Common myeloid progenitor, CD34-positive (primary cell): Measurements from ENCODE around the gene NUAK2. TPM values are rescaled to one million over a fixed set of nuclear protein-coding genes. Genes with fewer than 3 reads are reported as not detected.
"Not testable (repeated sequence)": the region's sequence is repeated elsewhere in the genome, so short reads cannot be mapped to it uniquely, and the experiment has no call there.

ENCODE experiments used
- CTCF ChIA-PET: fragments of 350-600 bp; sonication (Branson Sonifier 250); formaldehyde crosslinking; loops from one replicate; lab custom pipeline; 2021; ENCODE audit warnings: antibody characterized with exemption; lab: Charles Lee
- POLR2A ChIA-PET: fragments of 350-600 bp; sonication (Branson Sonifier 250); formaldehyde crosslinking; loops from one replicate; lab custom pipeline; 2021; ENCODE audit warnings: antibody characterized with exemption; lab: Charles Lee
- DNase-seq, 3 donors: peaks; one replicate each; pipeline versions ENCODE4 v3.0.0 to v3.0.0-alpha.2; 2013
- H3K27ac ChIP-seq, 2 experiments: 1 replicate in 1 of 2; 2 replicates in 1 of 2; pipeline ENCODE4 v1.7.0; 2013; ENCODE audit warnings: inconsistent platforms in 2 of 2, low read length in 2 of 2, mild to moderate bottlenecking in 2 of 2, low read depth in 1 of 2, moderate library complexity in 1 of 2; ENCODE audit not compliant: severe bottlenecking in 2 of 2, insufficient read depth in 1 of 2, poor library complexity in 1 of 2
- H3K27me3 ChIP-seq, 5 experiments: replicated peaks in 2 of 5; 1 replicate in 3 of 5; 2 replicates in 2 of 5; pipeline versions ENCODE4 v1.6.1 to v1.7.0; 2013; ENCODE audit warnings: low read length in 4 of 5, mild to moderate bottlenecking in 2 of 5, moderate library complexity in 2 of 5, inconsistent platforms in 1 of 5; ENCODE audit not compliant: insufficient read depth in 5 of 5, control insufficient read depth in 4 of 5
- H3K36me3 ChIP-seq, 4 experiments: 1 replicate in 2 of 4; 2 replicates in 2 of 4; pipeline versions ENCODE4 v1.6.1 to v1.7.0; 2013; ENCODE audit warnings: low read length in 3 of 4, control low read depth in 1 of 4, mild to moderate bottlenecking in 1 of 4; ENCODE audit not compliant: control insufficient read depth in 4 of 4, insufficient read depth in 4 of 4
- H3K4me1 ChIP-seq, 4 experiments: 1 replicate in 3 of 4; 2 replicates in 1 of 4; pipeline versions ENCODE4 v1.6.1 to v1.7.1; 2013; ENCODE audit warnings: low read length in 3 of 4, mild to moderate bottlenecking in 3 of 4, control low read depth in 1 of 4, inconsistent platforms in 1 of 4, moderate library complexity in 1 of 4; ENCODE audit not compliant: control insufficient read depth in 4 of 4, insufficient read depth in 4 of 4; ENCODE audit errors: control extremely low read depth in 1 of 4
- H3K4me3 ChIP-seq, 7 experiments: 1 replicate in 4 of 7; 2 replicates in 3 of 7; pipeline versions ENCODE4 v1.5.1 to v1.7.0; 2013; ENCODE audit warnings: mild to moderate bottlenecking in 7 of 7, low read length in 6 of 7, moderate library complexity in 6 of 7, inconsistent platforms in 2 of 7, low read depth in 2 of 7, control low read depth in 1 of 7; ENCODE audit not compliant: insufficient read depth in 4 of 7, control insufficient read depth in 1 of 7; ENCODE audit errors: extremely low read depth in 1 of 7
- H3K9me3 ChIP-seq, 5 experiments: 1 replicate in 4 of 5; 2 replicates in 1 of 5; pipeline versions ENCODE4 v1.6.1 to v1.7.1; 2013; ENCODE audit warnings: low read length in 4 of 5, mild to moderate bottlenecking in 2 of 5, inconsistent platforms in 1 of 5, low read depth in 1 of 5, moderate library complexity in 1 of 5; ENCODE audit not compliant: control insufficient read depth in 4 of 5, insufficient read depth in 2 of 5; ENCODE audit errors: control extremely low read depth in 1 of 5
- WGBS: methylation state at CpG from one replicate; pipeline ENCODE4 v1.1.5; 2013; ENCODE audit not compliant: insufficient coverage; 5-methylcytosine and 5-hydroxymethylcytosine counted together
- polyA plus RNA-seq: library from polyadenylated mRNA; unstranded; fragments of 120-200 nt; gene quantifications from one replicate; pipeline ENCODE4 v1.2.1, GENCODE V29; 2013

Gene NUAK2
- polyA plus RNA-seq: 0.40 TPM

DNA sequence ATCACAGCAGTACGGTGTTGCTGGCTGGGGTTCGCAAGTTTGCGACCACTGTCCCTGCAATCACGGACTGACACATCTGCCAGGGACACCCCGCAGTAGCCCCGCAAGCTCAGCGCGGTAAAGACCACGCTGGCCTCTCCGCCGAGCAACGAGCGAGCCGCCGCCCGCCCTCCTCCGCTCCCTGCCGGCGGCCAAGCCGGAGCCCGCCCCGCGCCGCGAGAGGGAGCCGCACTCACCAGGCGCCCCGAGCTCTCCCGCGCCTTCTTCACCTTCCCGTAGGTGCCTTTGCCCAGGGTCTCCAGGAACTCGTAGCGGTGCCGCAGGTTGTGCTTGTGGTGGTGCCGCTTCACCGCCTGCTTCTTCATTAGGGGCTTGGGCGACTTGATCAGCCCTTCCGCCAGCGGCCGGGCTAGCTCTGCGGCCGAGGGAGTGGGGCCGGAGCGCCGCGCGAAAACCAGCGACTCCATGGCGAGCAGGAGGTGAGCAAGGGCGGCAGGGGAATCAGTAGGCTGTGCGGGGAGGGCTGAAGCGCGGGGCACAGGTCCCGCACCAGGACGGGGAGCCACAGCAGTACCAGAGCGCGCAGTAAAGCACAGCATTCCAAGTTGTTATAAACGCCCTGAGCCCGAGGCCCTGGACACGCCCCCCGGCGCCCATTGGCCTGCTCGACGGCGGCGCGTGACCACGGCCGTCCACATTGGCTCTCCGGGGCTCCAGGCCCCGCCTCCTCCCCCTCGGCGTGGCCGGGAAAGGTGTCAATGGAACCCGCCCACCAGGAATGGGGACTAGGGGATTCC lies at the start of gene NUAK2:
NUAK2 (minus strand) TSS at position 584 of the 797 bp plus-strand sequence; CDS start at position 467, 117 bp downstream.
- Histone ChIP-seq H3K27me3 (peaks cover 0 to 37% (median 0%) of the 10 kb centered on the region in 5 experiments), H3K9me3 (no peaks in the 10 kb centered on the region), H3K36me3 (no peaks in the 10 kb centered on the region), H3K27ac (peak within 1 kb of the TSS in 1 of 2 experiments; percentile 40), H3K4me1 (peaks cover 16 to 55% (median 37%) of the 10 kb centered on the region in 4 experiments), H3K4me3 (peak within 1 kb of the TSS; percentile 10 to 92 (median 81))
- ChIA-PET CTCF (interaction anchor here (0.8 to 28.5 kb wide), 5 partner anchors 10 to 315 kb away, joined by 3 to 1168 read pairs (median 4); no protein-coding TSS in a partner anchor), POLR2A (interaction anchor here (1.8 kb wide), 1 partner anchor 36 kb away, joined by 5 read pairs; no protein-coding TSS in a partner anchor)
- 0% methylated on average over 74 of the region's 75 CpGs for WGBS
- DNase-seq: peak; percentile 56 to 76 (median 62)

DNA sequence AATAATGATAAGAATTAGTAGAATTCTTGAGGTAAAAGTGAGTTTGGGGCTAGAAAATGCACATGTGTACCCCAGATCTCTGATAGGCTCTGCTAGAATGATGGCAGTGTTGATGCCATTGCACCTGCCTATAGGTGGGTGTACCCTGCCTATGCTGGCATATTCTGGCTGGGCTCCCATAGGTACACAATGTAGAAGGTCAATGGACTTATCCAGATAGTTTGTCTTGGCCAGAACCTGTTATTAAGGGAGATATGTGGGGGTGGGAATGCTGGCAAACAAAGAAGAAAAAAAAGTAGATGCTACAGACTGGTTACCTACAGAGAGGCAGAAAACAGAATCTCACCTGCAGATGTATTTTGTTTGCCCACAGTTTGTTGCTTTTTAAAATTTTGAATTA lies 49.2 kb upstream of the NUAK2 start:
- H3K27ac ChIP-seq: no peak overlapping the region
- H3K4me1 ChIP-seq: peaks cover 0 to 18% (median 6%) of the 10 kb centered on the region in 4 experiments
- no peaks in the 10 kb centered on the region for H3K9me3 ChIP-seq
- DNase-seq: no peak
- CTCF ChIA-PET: interaction anchor here (1.1 to 4.4 kb wide), 3 partner anchors 16 to 115 kb away, joined by 3 to 14 read pairs (median 5); no protein-coding TSS in a partner anchor
- POLR2A ChIA-PET: no interaction called here
- H3K27me3 ChIP-seq: peaks cover 2 to 9% (median 6%) of the 10 kb centered on the region in 5 experiments
- H3K36me3 ChIP-seq: no peaks in the 10 kb centered on the region
- H3K4me3 ChIP-seq: no peak overlapping the region

DNA sequence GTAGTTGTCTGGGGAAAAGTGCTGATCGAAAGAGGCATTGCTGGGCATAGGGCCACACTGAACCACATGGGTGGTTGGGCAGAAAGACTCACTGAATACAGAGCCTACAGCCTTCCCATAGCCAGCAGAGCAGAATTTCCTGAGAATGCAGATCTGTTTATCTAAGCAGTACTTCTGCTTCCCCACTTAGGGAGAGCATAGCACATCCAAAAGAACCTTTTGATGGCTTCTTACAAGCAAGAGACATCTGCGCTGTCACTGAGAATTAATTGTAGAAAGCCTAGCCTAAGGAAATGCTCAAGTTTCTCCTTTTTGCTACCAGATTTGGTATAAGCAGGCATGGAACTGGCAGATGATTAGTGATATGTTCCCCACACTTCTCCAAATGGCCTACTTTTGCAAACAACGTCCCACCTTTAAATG lies 48.2 kb upstream of the NUAK2 start:
- ChIA-PET CTCF (interaction anchor here (1.0 to 1.3 kb wide), 4 partner anchors 14 to 97 kb away, joined by 3 to 5 read pairs (median 4); no protein-coding TSS in a partner anchor), POLR2A (no interaction called here)
- Histone ChIP-seq H3K27me3 (peaks cover 0 to 9% (median 2%) of the 10 kb centered on the region in 5 experiments), H3K4me1 (peaks cover 0 to 18% (median 6%) of the 10 kb centered on the region in 4 experiments), H3K27ac (no peak overlapping the region), H3K4me3 (no peak overlapping the region), H3K9me3 (no peaks in the 10 kb centered on the region), H3K36me3 (no peaks in the 10 kb centered on the region)
- DNase-seq: peak; percentile 23 to 81 (median 72)
- 0% methylated on average over 2 of the region's 3 CpGs for WGBS

DNA sequence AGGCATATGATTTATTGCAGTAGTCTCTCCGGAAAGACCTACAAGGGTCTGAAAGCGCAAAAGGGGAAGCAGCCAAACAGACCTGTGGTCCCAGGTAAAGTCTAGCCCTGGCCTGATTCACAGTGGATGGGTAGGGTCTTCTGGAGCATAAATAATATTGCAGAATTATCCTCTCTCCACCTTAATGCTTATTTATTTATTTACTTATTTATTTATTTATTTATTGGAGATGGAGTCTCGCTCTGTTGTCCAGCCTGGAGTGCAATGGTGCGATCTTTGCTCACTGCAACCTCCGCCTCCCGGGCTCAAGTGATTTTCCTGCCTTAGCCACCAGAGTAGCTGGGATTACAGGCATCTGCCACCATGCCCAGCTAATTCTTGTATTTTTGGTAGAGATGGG lies 46.9 kb upstream of the NUAK2 start:
- WGBS: 60% methylated on average over 1 of the region's 6 CpGs
- CTCF ChIA-PET: interaction anchor here (0.6 to 2.3 kb wide), 2 partner anchors 15 to 1246 kb away, joined by 3 to 9 read pairs; no protein-coding TSS in a partner anchor

DNA sequence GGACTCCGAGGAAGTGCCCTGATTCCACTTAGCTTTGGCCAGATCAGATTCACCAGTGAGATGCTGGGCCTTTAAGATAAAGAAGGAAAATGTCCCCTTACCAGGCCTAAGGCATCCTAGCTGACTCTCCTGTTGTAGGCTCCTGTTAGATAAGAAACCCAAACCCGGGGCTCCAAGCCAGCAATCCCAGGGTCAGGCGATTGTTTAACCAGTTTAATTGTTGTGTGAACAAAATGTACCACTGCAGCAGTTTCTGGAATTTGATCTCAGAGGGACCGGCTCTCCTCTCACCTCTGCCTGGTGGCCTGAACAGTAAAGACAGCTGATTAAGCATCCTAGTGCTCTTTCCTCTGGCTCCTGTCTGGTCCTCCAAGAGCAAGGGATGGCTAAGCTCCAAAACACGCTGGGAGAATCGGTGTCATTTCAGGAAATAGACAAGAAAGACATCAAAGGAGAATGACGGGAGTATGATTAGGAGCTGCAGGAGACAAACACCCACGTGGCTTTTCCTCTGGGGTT lies 44.5 kb upstream of the NUAK2 start:
- H3K4me1 ChIP-seq: peaks cover 0 to 14% (median 6%) of the 10 kb centered on the region in 4 experiments
- CTCF ChIA-PET: interaction anchor here (1.3 to 1.7 kb wide), 3 partner anchors 9 to 13 kb away, joined by 3 to 4 read pairs (median 3); no protein-coding TSS in a partner anchor
- WGBS: 83% methylated on average over 6 of the region's 8 CpGs
- DNase-seq: no peak
- peaks cover 0 to 8% (median 0%) of the 10 kb centered on the region in 5 experiments for H3K27me3 ChIP-seq
- no peak overlapping the region for H3K27ac ChIP-seq
- H3K4me3 ChIP-seq: no peak overlapping the region
- POLR2A ChIA-PET: no interaction called here
- H3K9me3 ChIP-seq: no peaks in the 10 kb centered on the region
- no peaks in the 10 kb centered on the region for H3K36me3 ChIP-seq

More for the DNA sequence above, 46.9 kb upstream of the NUAK2 start:
- peaks cover 0 to 14% (median 6%) of the 10 kb centered on the region in 4 experiments for H3K4me1 ChIP-seq
- H3K9me3 ChIP-seq: no peaks in the 10 kb centered on the region
- H3K27ac ChIP-seq: no peak overlapping the region
- DNase-seq: peak in 1 of 3 donors; percentile 26
- POLR2A ChIA-PET: interaction anchor here (0.7 kb wide), 1 partner anchor 118 kb away, joined by 3 read pairs; no protein-coding TSS in a partner anchor
- H3K36me3 ChIP-seq: no peaks in the 10 kb centered on the region
- peaks cover 0 to 9% (median 0%) of the 10 kb centered on the region in 5 experiments for H3K27me3 ChIP-seq
- no peak overlapping the region for H3K4me3 ChIP-seq

DNA sequence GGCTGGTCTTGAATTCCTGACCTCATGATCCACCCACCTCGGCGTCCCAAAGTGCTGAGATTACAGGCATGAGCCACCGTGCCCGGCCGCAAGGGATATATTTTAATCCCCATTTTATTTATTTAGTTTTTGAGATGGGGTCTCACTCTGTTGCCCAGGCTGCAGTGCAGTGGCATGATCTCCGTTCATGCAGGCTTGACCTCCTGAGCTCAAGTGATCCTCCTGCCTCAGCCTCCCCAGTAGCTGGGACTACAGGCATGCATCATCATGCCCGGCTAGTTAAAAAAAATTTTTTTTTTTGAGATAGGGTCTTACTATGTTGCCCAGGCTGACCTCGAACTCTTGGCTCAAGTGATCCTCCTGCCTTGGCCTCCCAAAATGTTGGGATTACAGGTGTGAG lies 43.5 kb upstream of the NUAK2 start:
- H3K27ac ChIP-seq, H3K9me3 ChIP-seq, H3K27me3 ChIP-seq, H3K4me3 ChIP-seq, POLR2A ChIA-PET, H3K36me3 ChIP-seq, DNase-seq: not testable (repeated sequence)
- WGBS: no CpG with 5 or more reads among the region's 8 CpGs
- peaks cover 0 to 12% (median 6%) of the 10 kb centered on the region in 4 experiments for H3K4me1 ChIP-seq
- CTCF ChIA-PET: interaction anchor here (1.3 to 1.7 kb wide), 3 partner anchors 9 to 160 kb away, joined by 3 to 4 read pairs (median 3); no protein-coding TSS in a partner anchor
